Osteoblast (primary cell): ENCODE results near the gene STRN4. TPM values are rescaled to one million over a fixed set of nuclear protein-coding genes. Genes with fewer than 3 reads are reported as not detected.
"Not testable (repeated sequence)": the region's sequence is repeated elsewhere in the genome, so short reads cannot be mapped to it uniquely, and the experiment has no call there.

Experiments
- DNase-seq: peaks from one replicate; pipeline ENCODE4 v3.0.0; 2011; ENCODE audit warnings: low spot score, mixed read lengths; ENCODE audit not compliant: insufficient read length; ENCODE audit errors: missing footprints
- H2AFZ ChIP-seq: 2 replicates; pipeline ENCODE4 v1.6.0; 2011; ENCODE audit warnings: mild to moderate bottlenecking, low read length
- H3K27ac ChIP-seq: 2 replicates; pipeline ENCODE4 v1.5.1; 2011; ENCODE audit warnings: mild to moderate bottlenecking, low read depth, low read length, moderate library complexity
- H3K27me3 ChIP-seq: 2 replicates; pipeline ENCODE4 v1.6.0; 2012; ENCODE audit warnings: mild to moderate bottlenecking, control low read depth, inconsistent platforms, low read length, moderate library complexity; ENCODE audit not compliant: insufficient read depth
- H3K36me3 ChIP-seq: 2 replicates; pipeline ENCODE4 v1.5.1; 2011; ENCODE audit warnings: mild to moderate bottlenecking, low read length, control low read depth, moderate library complexity; ENCODE audit not compliant: insufficient read depth
- H3K4me1 ChIP-seq: 2 replicates; pipeline ENCODE4 v1.5.1; 2011; ENCODE audit warnings: mild to moderate bottlenecking, low read length, control low read depth, moderate library complexity; ENCODE audit not compliant: insufficient read depth
- H3K4me2 ChIP-seq: 2 replicates; pipeline ENCODE4 v1.6.0; 2011; ENCODE audit warnings: mild to moderate bottlenecking, low read length; ENCODE audit not compliant: insufficient read depth
- H3K4me3 ChIP-seq: fragments of 200-600 bp; sonication (generic); 3 replicates; pipeline ENCODE4 v1.5.1; 2012; ENCODE audit warnings: mild to moderate bottlenecking, low read length, inconsistent platforms; ENCODE audit not compliant: insufficient read depth
- H3K79me2 ChIP-seq: 2 replicates; pipeline ENCODE4 v1.6.0; 2012; ENCODE audit warnings: mild to moderate bottlenecking, low read length, control low read depth, inconsistent platforms; ENCODE audit not compliant: insufficient read depth
- H3K9me3 ChIP-seq: 2 replicates; pipeline ENCODE4 v1.5.1; 2011; ENCODE audit warnings: low read depth, low read length, control low read depth
- H4K20me1 ChIP-seq: 2 replicates; pipeline ENCODE4 v1.6.0; 2012; ENCODE audit warnings: mild to moderate bottlenecking, low read length, control low read depth; ENCODE audit not compliant: insufficient read depth
- total RNA-seq: library from RNA; depleted of rRNA; stranded (reverse); fragments of >200 nt; gene quantifications from 2 replicates; pipeline ENCODE4 v1.2.3, GENCODE V29; 2012
- TF ChIP-seq, protein P1 (sequence below): IDR thresholded peaks from 2 replicates; pipeline ENCODE4 v1.5.1; 2011; ENCODE audit warnings: mild to moderate bottlenecking, low read depth, low read length, moderate library complexity; ENCODE audit errors: extremely low read depth

The STRN4 gene
- total RNA-seq, 1 donor, result 56.5 TPM

DNA sequence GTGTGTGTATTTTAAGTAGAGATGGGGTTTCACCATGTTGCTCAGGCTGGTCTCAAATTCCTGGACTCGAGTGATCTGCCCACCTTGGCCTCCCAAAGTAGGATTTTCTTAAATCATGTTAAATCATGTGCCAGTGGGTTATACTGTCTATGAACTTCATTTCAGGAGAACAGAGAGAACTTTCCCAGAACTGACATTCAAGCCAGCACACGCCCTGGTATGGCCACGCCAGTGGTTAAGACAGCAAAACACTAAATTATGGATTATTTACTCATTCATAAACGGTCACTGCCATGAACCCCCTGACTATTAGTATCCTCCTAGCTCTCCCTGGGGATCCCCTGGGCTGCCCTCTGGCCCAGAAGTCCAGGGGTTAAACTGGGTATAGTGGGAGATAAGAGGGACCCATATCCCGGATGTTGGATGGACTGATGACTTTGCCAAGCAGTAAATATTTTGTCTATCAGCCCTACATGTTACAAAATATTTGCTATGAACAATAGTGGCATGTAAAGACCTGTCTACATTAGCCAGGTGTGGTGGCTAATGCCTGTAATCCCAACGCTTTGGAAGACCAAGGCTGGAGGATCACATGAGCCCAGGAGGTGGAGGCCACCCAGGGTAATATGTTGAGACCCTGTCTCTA is 16.1 kb upstream of the STRN4 start:
- Histone ChIP-seq H3K4me1 (peaks cover 22% of the 10 kb centered on the region), H3K36me3 (no peaks in the 10 kb centered on the region)
- TF ChIP-seq, protein P1, sequence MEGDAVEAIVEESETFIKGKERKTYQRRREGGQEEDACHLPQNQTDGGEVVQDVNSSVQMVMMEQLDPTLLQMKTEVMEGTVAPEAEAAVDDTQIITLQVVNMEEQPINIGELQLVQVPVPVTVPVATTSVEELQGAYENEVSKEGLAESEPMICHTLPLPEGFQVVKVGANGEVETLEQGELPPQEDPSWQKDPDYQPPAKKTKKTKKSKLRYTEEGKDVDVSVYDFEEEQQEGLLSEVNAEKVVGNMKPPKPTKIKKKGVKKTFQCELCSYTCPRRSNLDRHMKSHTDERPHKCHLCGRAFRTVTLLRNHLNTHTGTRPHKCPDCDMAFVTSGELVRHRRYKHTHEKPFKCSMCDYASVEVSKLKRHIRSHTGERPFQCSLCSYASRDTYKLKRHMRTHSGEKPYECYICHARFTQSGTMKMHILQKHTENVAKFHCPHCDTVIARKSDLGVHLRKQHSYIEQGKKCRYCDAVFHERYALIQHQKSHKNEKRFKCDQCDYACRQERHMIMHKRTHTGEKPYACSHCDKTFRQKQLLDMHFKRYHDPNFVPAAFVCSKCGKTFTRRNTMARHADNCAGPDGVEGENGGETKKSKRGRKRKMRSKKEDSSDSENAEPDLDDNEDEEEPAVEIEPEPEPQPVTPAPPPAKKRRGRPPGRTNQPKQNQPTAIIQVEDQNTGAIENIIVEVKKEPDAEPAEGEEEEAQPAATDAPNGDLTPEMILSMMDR, result no peak

DNA sequence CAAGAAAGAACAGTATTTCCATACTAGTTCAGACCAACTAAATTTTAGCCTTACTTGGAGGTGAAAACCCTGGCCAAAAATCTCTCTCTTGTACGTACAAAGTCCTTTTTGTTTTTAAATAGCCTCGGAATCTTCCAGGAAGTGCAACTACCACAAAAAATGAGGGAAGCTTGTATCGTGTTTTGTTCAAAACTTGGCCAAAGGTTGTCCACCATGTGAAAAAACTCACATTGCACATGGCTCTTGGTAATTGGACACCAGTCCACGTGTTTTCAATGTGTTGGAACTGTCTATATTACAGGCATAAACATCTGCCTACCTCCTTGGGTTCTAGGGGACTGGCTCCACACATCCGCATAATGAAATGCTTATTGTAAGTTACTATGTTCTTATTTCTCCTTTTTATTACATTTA is 15.2 kb upstream of the STRN4 start:
- H3K27ac ChIP-seq, result peak overlapping the region; percentile 61
- no peaks in the 10 kb centered on the region for H3K27me3 ChIP-seq
- peak; percentile 84 for DNase-seq

More for the DNA sequence above, 16.1 kb upstream of the STRN4 start:
- Histone ChIP-seq H3K79me2 (no peaks in the 10 kb centered on the region), H3K4me3 (no peak overlapping the region), H3K4me2 (no peak overlapping the region), H3K27me3 (no peaks in the 10 kb centered on the region), H2AFZ (no peak overlapping the region), H3K9me3 (no peaks in the 10 kb centered on the region), H3K27ac (no peak overlapping the region), H4K20me1 (no peaks in the 10 kb centered on the region)
- no peak for DNase-seq

DNA sequence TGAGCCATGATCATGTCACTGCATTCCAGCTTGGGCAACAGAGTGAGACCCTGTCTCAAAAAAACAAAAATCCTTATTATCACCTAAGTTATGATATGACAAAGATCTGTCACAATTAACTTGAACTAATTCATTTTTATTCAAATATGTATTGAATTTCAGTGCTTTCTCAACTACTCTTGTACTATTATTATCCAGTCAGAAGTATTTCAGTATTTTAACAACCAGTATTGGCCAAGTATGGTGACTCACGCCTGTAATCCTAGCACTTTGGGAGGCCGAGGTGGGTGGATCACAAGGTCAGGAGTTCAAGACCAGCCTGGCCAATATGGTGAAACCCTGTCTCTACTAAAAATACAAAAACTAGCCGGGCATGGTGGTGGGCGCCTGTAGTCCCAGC is 14.6 kb upstream of the STRN4 start:
- not testable (repeated sequence) for H3K9me3 ChIP-seq
- DNase-seq, result peak; percentile 73
- H3K27ac ChIP-seq, result peak overlapping the region; percentile 61

More for the DNA sequence above, 15.2 kb upstream of the STRN4 start:
- no peaks in the 10 kb centered on the region for H4K20me1 ChIP-seq
- TF ChIP-seq, protein P1, result no peak
- peaks cover 22% of the 10 kb centered on the region for H3K4me1 ChIP-seq
- H3K9me3 ChIP-seq, result no peaks in the 10 kb centered on the region
- H3K36me3 ChIP-seq, result peaks cover 8% of the 10 kb centered on the region
- no peak overlapping the region for H2AFZ ChIP-seq
- peaks cover 5% of the 10 kb centered on the region for H3K79me2 ChIP-seq
- H3K4me2 ChIP-seq, result no peak overlapping the region
- H3K4me3 ChIP-seq, result no peak overlapping the region

DNA sequence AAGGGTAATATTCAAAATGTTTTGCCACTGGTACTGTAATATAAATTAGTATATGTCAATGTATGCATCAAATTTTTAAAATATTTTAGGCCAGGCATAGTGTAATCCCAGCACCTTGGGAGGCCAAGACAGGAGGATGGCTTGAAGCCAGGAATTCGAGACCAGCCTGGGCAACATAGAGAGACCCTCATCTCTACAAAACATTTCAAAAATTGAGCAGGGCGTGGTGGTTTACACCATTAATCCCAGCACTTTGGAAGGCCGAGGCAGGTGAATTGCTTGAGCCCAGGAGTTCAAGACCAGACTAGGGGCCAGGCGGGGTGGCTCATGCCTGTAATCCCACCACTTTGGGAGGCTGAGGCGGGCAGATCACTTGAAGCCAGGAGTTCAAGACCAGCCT is 14.1 kb upstream of the STRN4 start:
- Histone ChIP-seq H3K79me2 (peaks cover 5% of the 10 kb centered on the region), H3K9me3 (no peaks in the 10 kb centered on the region), H3K4me3 (no peak overlapping the region), H3K36me3 (peaks cover 10% of the 10 kb centered on the region), H4K20me1 (no peaks in the 10 kb centered on the region), H3K27me3 (no peaks in the 10 kb centered on the region), H3K4me2 (peak overlapping the region; percentile 7), H3K27ac (peak overlapping the region; percentile 61), H3K4me1 (peaks cover 24% of the 10 kb centered on the region), H2AFZ (no peak overlapping the region)
- TF ChIP-seq, protein P1, result no peak
- DNase-seq, result no peak

More for the DNA sequence above, 14.6 kb upstream of the STRN4 start:
- not testable (repeated sequence) for H2AFZ ChIP-seq, H4K20me1 ChIP-seq, H3K4me2 ChIP-seq, H3K79me2 ChIP-seq, H3K4me3 ChIP-seq, H3K27me3 ChIP-seq
- Histone ChIP-seq H3K36me3 (peaks cover 10% of the 10 kb centered on the region), H3K4me1 (peaks cover 22% of the 10 kb centered on the region)
